Measurements from ENCODE around the gene REPIN1. TPM values are rescaled to one million over a fixed set of nuclear protein-coding genes. Genes with fewer than 3 reads are reported as not detected.

Gene REPIN1
- total RNA-seq, 1 donor from 2014 or later = 146 TPM

DNA sequence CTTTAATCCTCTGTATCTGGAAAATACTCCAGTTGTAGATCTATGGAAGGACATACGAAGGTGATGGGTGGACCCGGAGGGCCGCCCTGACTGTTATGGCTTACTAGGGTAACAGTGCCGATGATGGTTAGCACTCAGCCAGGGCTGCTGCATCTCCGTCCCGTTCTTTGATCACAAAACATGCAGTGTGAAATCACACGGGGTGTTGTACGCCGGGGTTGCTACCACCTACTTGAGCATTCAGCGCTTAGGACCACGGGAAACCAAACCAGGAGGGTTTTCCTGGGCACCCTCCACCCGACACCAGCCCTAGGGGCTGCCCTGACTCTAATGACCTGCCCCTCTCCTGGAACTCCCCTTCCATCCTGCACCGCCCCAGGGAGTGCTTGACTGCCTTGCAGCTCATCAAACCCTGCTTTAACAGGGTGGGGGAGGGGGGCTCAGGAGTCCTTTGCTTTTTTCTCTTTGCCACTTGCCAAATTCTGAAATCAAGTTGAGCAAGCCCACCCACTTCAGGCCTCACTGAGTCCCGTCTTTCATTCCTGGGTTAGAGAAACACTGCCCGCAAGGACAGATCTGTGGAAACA, 30.9 kb downstream of the REPIN1 start:
- H3K4me3 Mint-ChIP-seq (ENCODE audit: unreplicated experiment) = no peak overlapping the region
- no peak for DNase-seq
- peaks cover 10% of the 10 kb centered on the region for H3K9me3 Mint-ChIP-seq (ENCODE audit: unreplicated experiment)
- TF ChIP-seq, protein P1, sequence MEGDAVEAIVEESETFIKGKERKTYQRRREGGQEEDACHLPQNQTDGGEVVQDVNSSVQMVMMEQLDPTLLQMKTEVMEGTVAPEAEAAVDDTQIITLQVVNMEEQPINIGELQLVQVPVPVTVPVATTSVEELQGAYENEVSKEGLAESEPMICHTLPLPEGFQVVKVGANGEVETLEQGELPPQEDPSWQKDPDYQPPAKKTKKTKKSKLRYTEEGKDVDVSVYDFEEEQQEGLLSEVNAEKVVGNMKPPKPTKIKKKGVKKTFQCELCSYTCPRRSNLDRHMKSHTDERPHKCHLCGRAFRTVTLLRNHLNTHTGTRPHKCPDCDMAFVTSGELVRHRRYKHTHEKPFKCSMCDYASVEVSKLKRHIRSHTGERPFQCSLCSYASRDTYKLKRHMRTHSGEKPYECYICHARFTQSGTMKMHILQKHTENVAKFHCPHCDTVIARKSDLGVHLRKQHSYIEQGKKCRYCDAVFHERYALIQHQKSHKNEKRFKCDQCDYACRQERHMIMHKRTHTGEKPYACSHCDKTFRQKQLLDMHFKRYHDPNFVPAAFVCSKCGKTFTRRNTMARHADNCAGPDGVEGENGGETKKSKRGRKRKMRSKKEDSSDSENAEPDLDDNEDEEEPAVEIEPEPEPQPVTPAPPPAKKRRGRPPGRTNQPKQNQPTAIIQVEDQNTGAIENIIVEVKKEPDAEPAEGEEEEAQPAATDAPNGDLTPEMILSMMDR (IDR thresholded peaks at IDR 0.05; ENCODE audit: partially characterized antibody, unreplicated experiment) = no peak
- peak overlapping the region; percentile 19 for H3K27ac Mint-ChIP-seq (ENCODE audit: unreplicated experiment)
- H3K27me3 Mint-ChIP-seq (ENCODE audit: unreplicated experiment) = peaks cover 8% of the 10 kb centered on the region
- H3K36me3 Mint-ChIP-seq (ENCODE audit: unreplicated experiment) = no peaks in the 10 kb centered on the region
- H3K4me1 Mint-ChIP-seq (ENCODE audit: low read depth, unreplicated experiment) = peaks cover 55% of the 10 kb centered on the region

DNA sequence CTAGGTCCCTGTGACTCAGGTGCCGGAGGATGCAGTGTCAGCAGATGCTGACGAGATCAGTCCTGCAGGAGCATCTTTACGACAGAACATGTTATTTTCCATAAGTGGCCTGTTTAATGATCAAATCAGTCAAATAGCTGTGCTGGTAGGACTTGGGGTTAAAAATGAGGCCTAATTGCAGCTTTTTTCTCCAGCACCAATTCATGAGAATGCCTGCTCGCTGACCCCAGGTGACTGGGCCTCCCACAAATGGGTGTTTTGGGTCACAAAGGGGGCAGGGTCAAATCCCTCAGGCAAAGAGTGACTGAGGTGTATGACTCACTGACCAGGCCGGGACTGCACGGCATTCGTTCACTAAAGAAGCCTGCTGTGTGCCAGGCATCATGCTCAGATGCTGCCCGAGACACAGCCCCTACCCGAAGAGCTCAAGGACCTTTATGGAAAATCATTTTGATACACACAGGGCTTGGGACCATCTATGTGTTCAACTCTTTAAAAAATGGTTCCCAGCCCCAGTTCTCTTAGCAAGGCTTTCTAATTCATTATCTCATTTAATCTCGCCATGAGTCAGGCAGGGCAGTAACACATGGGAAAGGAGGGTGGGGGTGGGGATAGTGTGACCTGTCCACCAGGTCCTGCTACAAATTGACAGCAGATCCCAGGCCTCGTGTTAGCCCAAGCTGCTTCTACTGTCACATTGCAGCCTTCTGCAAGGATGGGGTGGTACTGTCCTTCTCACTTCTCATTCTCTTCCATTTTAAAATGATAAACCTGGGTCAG, 31.6 kb downstream of the REPIN1 start:
- H3K36me3 Mint-ChIP-seq (ENCODE audit: unreplicated experiment) = no peaks in the 10 kb centered on the region
- H3K9me3 Mint-ChIP-seq (ENCODE audit: unreplicated experiment) = peaks cover 11% of the 10 kb centered on the region
- TF ChIP-seq, protein P1 (IDR thresholded peaks at IDR 0.05; ENCODE audit: partially characterized antibody, unreplicated experiment) = no peak
- peaks cover 54% of the 10 kb centered on the region for H3K4me1 Mint-ChIP-seq (ENCODE audit: low read depth, unreplicated experiment)
- peak overlapping the region; percentile 48 for H3K4me3 Mint-ChIP-seq (ENCODE audit: unreplicated experiment)
- H3K27me3 Mint-ChIP-seq (ENCODE audit: unreplicated experiment) = peaks cover 8% of the 10 kb centered on the region
- DNase-seq = no peak
- H3K27ac Mint-ChIP-seq (ENCODE audit: unreplicated experiment) = peak overlapping the region; percentile 19

DNA sequence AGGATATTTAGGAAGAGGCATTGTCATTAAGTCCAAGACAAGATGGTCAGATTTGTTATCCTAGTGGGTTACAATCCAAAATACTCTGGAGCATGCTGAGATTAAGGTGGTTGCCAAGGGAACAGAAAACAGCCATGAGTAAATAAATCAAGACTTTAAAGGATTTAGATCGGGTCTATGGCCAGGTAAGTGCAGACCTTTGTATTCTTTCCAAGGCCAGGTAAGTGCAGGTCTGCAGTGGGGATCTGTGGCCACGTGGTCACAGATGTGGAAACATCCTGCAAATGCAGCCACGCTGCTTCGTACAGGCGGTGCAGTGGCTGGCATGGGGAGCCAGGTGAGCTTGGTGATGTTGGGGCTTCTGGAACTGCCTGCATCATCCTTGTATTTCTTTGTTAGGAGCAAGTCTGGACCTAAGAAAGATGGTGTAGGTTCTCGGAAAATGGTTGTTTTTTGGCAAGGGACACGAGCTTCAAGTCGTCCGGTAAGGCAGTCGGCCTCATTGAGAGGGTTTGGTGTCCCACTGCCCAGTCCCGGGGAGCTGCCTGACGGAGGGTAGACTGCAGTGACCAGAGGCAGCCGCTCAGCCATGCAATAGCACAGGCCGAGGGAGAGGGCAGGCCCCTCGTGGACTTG, 32.3 kb downstream of the REPIN1 start:
- TF ChIP-seq, protein P1 (IDR thresholded peaks at IDR 0.05; ENCODE audit: partially characterized antibody, unreplicated experiment) = no peak
- Mint-ChIP-seq H3K4me3 (ENCODE audit: unreplicated experiment) (no peak overlapping the region), H3K27me3 (ENCODE audit: unreplicated experiment) (peaks cover 11% of the 10 kb centered on the region), H3K27ac (ENCODE audit: unreplicated experiment) (peak overlapping the region; percentile 19), H3K9me3 (ENCODE audit: unreplicated experiment) (peaks cover 14% of the 10 kb centered on the region), H3K36me3 (ENCODE audit: unreplicated experiment) (no peaks in the 10 kb centered on the region), H3K4me1 (ENCODE audit: low read depth, unreplicated experiment) (peaks cover 59% of the 10 kb centered on the region)
- no peak for DNase-seq

DNA sequence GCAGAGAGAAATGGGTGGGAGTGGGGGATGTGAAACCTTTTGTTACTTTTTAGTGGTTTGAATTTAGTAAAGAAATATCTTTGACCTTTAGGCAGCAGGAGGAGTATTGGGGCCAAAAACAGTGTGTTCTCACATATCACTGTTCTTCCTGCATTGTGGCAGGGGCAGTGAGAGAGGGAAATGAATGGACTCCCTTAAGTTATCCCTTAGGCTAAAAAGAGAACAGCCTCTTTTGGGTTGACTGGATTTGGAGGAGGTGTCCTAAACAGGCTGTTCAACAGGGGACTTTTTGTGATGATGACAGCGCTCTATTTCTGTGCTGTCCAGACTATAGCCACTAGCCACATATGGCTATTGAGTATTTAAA, 32.8 kb downstream of the REPIN1 start:
- Mint-ChIP-seq H3K4me3 (ENCODE audit: unreplicated experiment) (peak overlapping the region; percentile 38), H3K27me3 (ENCODE audit: unreplicated experiment) (peaks cover 13% of the 10 kb centered on the region), H3K36me3 (ENCODE audit: unreplicated experiment) (no peaks in the 10 kb centered on the region), H3K9me3 (ENCODE audit: unreplicated experiment) (peaks cover 14% of the 10 kb centered on the region), H3K4me1 (ENCODE audit: low read depth, unreplicated experiment) (peaks cover 64% of the 10 kb centered on the region), H3K27ac (ENCODE audit: unreplicated experiment) (peak overlapping the region; percentile 19)
- no peak for DNase-seq
- TF ChIP-seq, protein P1 (IDR thresholded peaks at IDR 0.05; ENCODE audit: partially characterized antibody, unreplicated experiment) = no peak

Measured in glutamatergic neuron (in vitro differentiated cells).